ENCODE data around the gene GFI1.

DNA sequence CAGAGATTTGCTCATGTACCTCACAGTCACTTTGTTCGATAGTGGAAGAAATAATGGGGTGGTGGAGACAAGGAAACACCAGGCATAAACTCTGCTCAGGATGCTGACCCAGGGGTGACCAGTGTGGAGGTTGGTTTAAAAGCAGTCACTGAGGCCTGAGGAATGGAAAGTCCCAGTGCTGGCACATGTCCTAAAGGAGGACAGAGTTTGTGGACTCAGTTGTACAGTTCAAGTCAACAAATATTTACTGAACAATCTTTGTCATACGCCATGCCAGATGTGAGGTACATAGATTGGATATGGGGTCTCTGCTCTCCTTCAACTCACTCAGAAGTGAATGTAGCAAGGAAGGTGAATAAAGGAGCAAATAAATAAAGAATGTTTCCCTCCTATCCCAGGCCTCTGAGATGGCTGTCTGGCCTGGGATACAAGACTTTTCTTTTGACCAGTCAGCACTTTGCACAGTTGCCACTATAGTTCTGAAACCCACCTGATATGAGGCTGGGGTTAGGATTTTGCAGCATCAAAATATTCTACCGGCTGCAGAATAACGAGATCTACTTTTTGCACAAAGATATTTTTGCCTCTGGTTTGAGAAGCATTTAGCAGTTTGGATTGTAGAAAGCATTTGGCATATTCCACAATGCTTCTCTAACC lies 7.9 kb upstream of the GFI1 start:
- TF ChIP-seq, protein P1, sequence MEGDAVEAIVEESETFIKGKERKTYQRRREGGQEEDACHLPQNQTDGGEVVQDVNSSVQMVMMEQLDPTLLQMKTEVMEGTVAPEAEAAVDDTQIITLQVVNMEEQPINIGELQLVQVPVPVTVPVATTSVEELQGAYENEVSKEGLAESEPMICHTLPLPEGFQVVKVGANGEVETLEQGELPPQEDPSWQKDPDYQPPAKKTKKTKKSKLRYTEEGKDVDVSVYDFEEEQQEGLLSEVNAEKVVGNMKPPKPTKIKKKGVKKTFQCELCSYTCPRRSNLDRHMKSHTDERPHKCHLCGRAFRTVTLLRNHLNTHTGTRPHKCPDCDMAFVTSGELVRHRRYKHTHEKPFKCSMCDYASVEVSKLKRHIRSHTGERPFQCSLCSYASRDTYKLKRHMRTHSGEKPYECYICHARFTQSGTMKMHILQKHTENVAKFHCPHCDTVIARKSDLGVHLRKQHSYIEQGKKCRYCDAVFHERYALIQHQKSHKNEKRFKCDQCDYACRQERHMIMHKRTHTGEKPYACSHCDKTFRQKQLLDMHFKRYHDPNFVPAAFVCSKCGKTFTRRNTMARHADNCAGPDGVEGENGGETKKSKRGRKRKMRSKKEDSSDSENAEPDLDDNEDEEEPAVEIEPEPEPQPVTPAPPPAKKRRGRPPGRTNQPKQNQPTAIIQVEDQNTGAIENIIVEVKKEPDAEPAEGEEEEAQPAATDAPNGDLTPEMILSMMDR (IDR thresholded peaks at IDR 0.05 in 8 of 11, conservative IDR thresholded peaks at IDR 0.05 in 3 of 11) = no peak
- TF ChIP-seq POLR2A (IDR thresholded peaks at IDR 0.05) (no peak), POLR2AphosphoS5 (IDR thresholded peaks at IDR 0.05) (no peak)
